Esophagus squamous epithelium (tissue), 5 donors: Measurements from ENCODE around the gene MKRN3. TPM values are rescaled to one million over a fixed set of nuclear protein-coding genes. Genes with fewer than 3 reads are reported as not detected.

Experiments used
- DNase-seq: peaks from one replicate; lab custom pipeline; 2025; lab: John Stamatoyannopoulos, UW
- H3K27ac ChIP-seq, 4 donors: fragments of 200-600 bp; sonication (generic); one replicate each; pipeline ENCODE4 v1.5.1; 2016 to 2019; ENCODE audit warnings: mild to moderate bottlenecking in 1 of 4
- H3K27me3 ChIP-seq, 4 donors: fragments of 200-600 bp; sonication (generic); 1 replicate in 3 of 4; 2 replicates in 1 of 4; pipeline versions ENCODE4 v1.5.1 to v1.6.0; 2017 to 2021; ENCODE audit warnings: antibody characterized with exemption in 1 of 4
- H3K36me3 ChIP-seq, 3 donors: fragments of 200-600 bp; sonication (generic); one replicate each; pipeline ENCODE4 v1.5.1; 2016 to 2019
- H3K4me1 ChIP-seq, 3 donors: fragments of 200-600 bp; sonication (generic); one replicate each; pipeline ENCODE4 v1.5.1; 2017 to 2019
- H3K4me3 ChIP-seq, 4 donors: fragments of 200-600 bp; sonication (generic); 1 replicate in 3 of 4; 2 replicates in 1 of 4; pipeline ENCODE4 v1.5.1; 2016 to 2019; ENCODE audit warnings: mild to moderate bottlenecking in 2 of 4, moderate library complexity in 1 of 4
- H3K9me3 ChIP-seq, 3 donors: fragments of 200-600 bp; sonication (generic); one replicate each; pipeline ENCODE4 v1.5.1; 2016 to 2019
- CTCF ChIP-seq, 6 experiments: fragments of 450-650 bp in 4 of 6; fragments of 200-600 bp in 2 of 6; sonication (generic) in 2 of 6; IDR thresholded peaks; one replicate each; pipeline ENCODE4 v1.5.1; 2016 to 2019; ENCODE audit warnings: antibody characterized with exemption in 6 of 6, mild to moderate bottlenecking in 4 of 6, moderate library complexity in 4 of 6
- POLR2A ChIP-seq, 4 donors: fragments of 450-650 bp; IDR thresholded peaks; one replicate each; pipeline ENCODE4 v1.6.1; 2017; ENCODE audit warnings: antibody characterized with exemption in 4 of 4, mild to moderate bottlenecking in 4 of 4, moderate library complexity in 3 of 4
- WGBS, 2 donors: methylation state at CpG; one replicate each; pipeline ENCODE4 v1.1.5; 2018; 5-methylcytosine and 5-hydroxymethylcytosine counted together
- intact Hi-C: fragments of 100-400 bp; cut with DNase I; formaldehyde crosslinking; loops from one replicate; pipeline ENCODE4 v1.15.0; 2022
- total RNA-seq, 4 donors: library from RNA; depleted of rRNA; stranded (reverse); fragments of >200 nt; gene quantifications; one replicate each; pipeline ENCODE4 v1.1.0, GENCODE V29; 2016
- donor health status: DM: yes; HTN: yes; CAD: no.

The MKRN3 gene
- total RNA-seq, 4 donors from 2014 or later: 2.2 to 6.7 (median 4.1) TPM

DNA sequence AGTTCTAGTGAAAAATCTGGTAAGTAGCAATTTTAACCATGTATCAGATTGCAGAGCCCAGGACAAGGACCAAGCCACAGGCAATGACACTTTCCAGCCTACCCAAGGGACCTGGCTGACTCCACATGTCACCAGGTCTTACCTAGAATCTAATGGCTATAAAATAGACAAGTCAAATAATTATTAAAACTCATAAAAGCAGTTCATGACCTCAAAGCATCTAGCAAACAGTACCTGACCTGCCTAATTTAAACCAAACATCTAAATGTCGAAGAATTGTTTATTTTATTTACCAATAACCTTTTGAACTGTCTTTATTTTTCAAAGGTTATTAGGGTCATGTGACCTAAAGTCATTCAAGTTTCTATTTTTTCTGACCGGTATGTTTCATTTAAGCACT lies 35.6 kb upstream of the MKRN3 start:
- intact Hi-C loops: no loop called here
- DNase-seq: no peak
- Histone ChIP-seq H3K36me3 (no peaks in the 10 kb centered on the region), H3K27ac (no peak overlapping the region), H3K4me3 (no peak overlapping the region), H3K9me3 (no peaks in the 10 kb centered on the region), H3K27me3 (no peaks in the 10 kb centered on the region), H3K4me1 (no peaks in the 10 kb centered on the region)
- no peak for TF ChIP-seq CTCF (IDR thresholded peaks at IDR 0.05)
- TF ChIP-seq POLR2A (IDR thresholded peaks at IDR 0.05): no peak
- WGBS, 2 donors: 62 to 67% methylated on average over 2 of the region's 2 CpGs

DNA sequence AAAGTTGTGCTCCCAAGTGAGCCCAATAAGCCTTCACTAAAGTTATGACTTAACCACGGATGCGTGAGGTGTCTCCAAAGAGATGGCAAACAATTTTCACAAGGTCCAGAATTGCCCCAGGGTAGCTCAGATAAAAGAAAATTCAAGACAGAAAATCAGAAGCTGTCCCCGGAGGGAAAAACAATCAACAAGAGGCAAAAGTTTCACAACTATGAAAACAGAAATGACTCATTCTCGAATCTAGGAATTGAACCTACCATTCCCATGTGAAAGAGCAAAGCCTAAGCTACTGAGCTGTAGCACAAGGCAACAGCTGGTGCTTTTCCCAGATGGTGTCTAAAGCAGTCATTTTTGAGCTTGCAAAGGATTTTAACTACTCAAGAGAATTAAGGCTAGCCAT lies 33.5 kb upstream of the MKRN3 start:
- 47 to 56% methylated on average over 4 of the region's 4 CpGs for WGBS, 2 donors
- no peaks in the 10 kb centered on the region for H3K9me3 ChIP-seq
- no peaks in the 10 kb centered on the region for H3K27me3 ChIP-seq
- H3K4me1 ChIP-seq: no peaks in the 10 kb centered on the region
- intact Hi-C loops: no loop called here
- no peak overlapping the region for H3K4me3 ChIP-seq
- no peak for DNase-seq
- no peak overlapping the region for H3K27ac ChIP-seq
- no peak for TF ChIP-seq POLR2A (IDR thresholded peaks at IDR 0.05)
- TF ChIP-seq CTCF (IDR thresholded peaks at IDR 0.05): no peak
- no peaks in the 10 kb centered on the region for H3K36me3 ChIP-seq

GRCh38 chr15:23536659-23537058 lies 28.8 kb upstream of the MKRN3 start:
- Histone ChIP-seq H3K27me3 (no peaks in the 10 kb centered on the region), H3K4me3 (no peak overlapping the region), H3K9me3 (no peaks in the 10 kb centered on the region), H3K4me1 (no peaks in the 10 kb centered on the region), H3K27ac (no peak overlapping the region), H3K36me3 (no peaks in the 10 kb centered on the region)
- TF ChIP-seq CTCF (IDR thresholded peaks at IDR 0.05): no peak
- WGBS, 2 donors: 38 to 62% methylated on average over 3 of the region's 3 CpGs
- intact Hi-C loops: no loop called here
- no peak for DNase-seq

DNA sequence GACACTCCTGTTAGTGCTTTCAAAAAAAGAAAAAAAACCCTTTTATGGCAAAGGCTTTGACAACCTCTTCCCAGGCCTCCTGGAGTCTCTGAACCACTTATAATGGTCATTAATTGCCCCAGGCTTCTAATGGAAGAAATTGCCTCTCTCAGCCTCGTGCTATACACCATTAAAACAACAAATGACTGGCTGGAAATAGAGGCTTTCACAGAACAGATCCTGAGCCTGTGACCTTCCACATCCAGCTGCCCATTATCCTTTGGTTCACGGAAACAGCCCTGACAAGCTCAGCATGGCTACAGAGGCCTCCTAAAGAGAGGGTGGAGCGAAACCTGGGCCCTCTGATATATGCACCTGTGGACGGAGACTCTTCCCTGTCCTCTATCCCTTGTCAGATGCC lies 26.8 kb upstream of the MKRN3 start:
- intact Hi-C loops: no loop called here
- H3K36me3 ChIP-seq: no peaks in the 10 kb centered on the region
- no peak for DNase-seq
- no peaks in the 10 kb centered on the region for H3K27me3 ChIP-seq
- H3K4me1 ChIP-seq: no peaks in the 10 kb centered on the region
- TF ChIP-seq POLR2A (IDR thresholded peaks at IDR 0.05): no peak
- no peak for TF ChIP-seq CTCF (IDR thresholded peaks at IDR 0.05)
- WGBS, 2 donors: 53 to 64% methylated on average over 4 of the region's 4 CpGs
- H3K9me3 ChIP-seq: no peaks in the 10 kb centered on the region
- H3K4me3 ChIP-seq: no peak overlapping the region
- no peak overlapping the region for H3K27ac ChIP-seq

GRCh38 chr15:23539892-23540291 lies 25.6 kb upstream of the MKRN3 start:
- no peak for DNase-seq
- no peak overlapping the region for H3K4me3 ChIP-seq
- no peak overlapping the region for H3K27ac ChIP-seq
- no peaks in the 10 kb centered on the region for H3K9me3 ChIP-seq
- H3K27me3 ChIP-seq: no peaks in the 10 kb centered on the region
- TF ChIP-seq POLR2A (IDR thresholded peaks at IDR 0.05): no peak
- TF ChIP-seq CTCF (IDR thresholded peaks at IDR 0.05): no peak
- no peaks in the 10 kb centered on the region for H3K36me3 ChIP-seq
- intact Hi-C loops: no loop called here
- 43 to 56% methylated on average over 4 of the region's 4 CpGs for WGBS, 2 donors
- no peaks in the 10 kb centered on the region for H3K4me1 ChIP-seq
